RWPE2 (cell line): ENCODE results near the gene EMILIN2.
A peak's percentile ranks its signal among the peaks of the same experiment; 100 is the strongest.
"Not testable (repeated sequence)": the region's sequence is repeated elsewhere in the genome, so short reads cannot be mapped to it uniquely, and the experiment has no call there.

Experiments
- ATAC-seq: fragments of 200-7000 bp; cut with Tn5 transposase; 3 replicates; pipeline ENCODE4 v1.9.1; 2021; ENCODE audit warnings: low read depth
- DNase-seq: peaks from one replicate; pipeline ENCODE4 v3.0.0-alpha.2; 2020; ENCODE audit warnings: low spot score
- H3K27ac ChIP-seq: fragments of 450-650 bp; 2 replicates; pipeline ENCODE4 v1.5.1; 2017; ENCODE audit warnings: mild to moderate bottlenecking; ENCODE audit not compliant: poor library complexity, severe bottlenecking
- H3K27me3 ChIP-seq: fragments of 250-450 bp; sonication (Bioruptor Pico); 2 replicates; pipeline ENCODE4 v1.5.1; 2021; ENCODE audit warnings: mild to moderate bottlenecking, moderate library complexity; ENCODE audit not compliant: insufficient read depth, poor library complexity, severe bottlenecking
- H3K36me3 ChIP-seq: fragments of 250-450 bp; sonication (Bioruptor Pico); 2 replicates; pipeline ENCODE4 v1.5.1; 2020; ENCODE audit warnings: low read depth, mild to moderate bottlenecking, moderate library complexity
- H3K4me1 ChIP-seq: fragments of 250-450 bp; sonication (Bioruptor Pico); 2 replicates; pipeline ENCODE4 v1.5.1; 2021; ENCODE audit warnings: mild to moderate bottlenecking, moderate library complexity; ENCODE audit not compliant: insufficient read depth, poor library complexity, severe bottlenecking
- H3K4me3 ChIP-seq: fragments of 250-450 bp; sonication (Bioruptor Pico); 2 replicates; pipeline ENCODE4 v1.5.1; 2021; ENCODE audit warnings: mild to moderate bottlenecking, moderate library complexity; ENCODE audit not compliant: severe bottlenecking
- H3K9me3 ChIP-seq: fragments of 250-450 bp; sonication (Bioruptor Pico); 2 replicates; pipeline ENCODE4 v1.5.1; 2021; ENCODE audit warnings: mild to moderate bottlenecking, moderate library complexity; ENCODE audit not compliant: severe bottlenecking
- CTCF ChIP-seq: fragments of 450-650 bp; IDR thresholded peaks from one replicate; pipeline ENCODE4 v1.5.1; 2017; ENCODE audit warnings: mild to moderate bottlenecking, moderate library complexity; ENCODE audit not compliant: poor library complexity, severe bottlenecking

The EMILIN2 gene

GRCh38 chr18:2846636-2847316, at the start of gene EMILIN2:
Gene EMILIN2 (plus strand): TSS chr18:2847006. CDS start chr18:2847189, 183 bp downstream.
- Histone ChIP-seq H3K27ac (no peak within 1 kb of the TSS), H3K9me3 (no peaks in the 10 kb centered on the region), H3K36me3 (no peaks in the 10 kb centered on the region), H3K4me1 (no peaks in the 10 kb centered on the region), H3K4me3 (peak within 1 kb of the TSS; percentile 18), H3K27me3 (peaks cover 63% of the 10 kb centered on the region)
- ATAC-seq (peak; percentile 10; the same call in 1 of the 3 replicates), DNase-seq (no peak)
- TF ChIP-seq CTCF, result no peak

- H3K9me3 ChIP-seq, result no peaks in the 10 kb centered on the region
- no peak for ATAC-seq
- no peaks in the 10 kb centered on the region for H3K27me3 ChIP-seq
- H3K27ac ChIP-seq, result no peak overlapping the region
- no peaks in the 10 kb centered on the region for H3K4me1 ChIP-seq
- H3K4me3 ChIP-seq, result no peak overlapping the region
- peaks cover 86% of the 10 kb centered on the region for H3K36me3 ChIP-seq
- TF ChIP-seq CTCF, result no peak
- no peak for DNase-seq
These were observed 48.9 kb upstream of the EMILIN2 start for GRCh38 chr18:2797951-2798350.

GRCh38 chr18:2799369-2799768, 47.4 kb upstream of the EMILIN2 start:
- Histone ChIP-seq H3K36me3 (peaks cover 90% of the 10 kb centered on the region), H3K27me3 (no peaks in the 10 kb centered on the region), H3K4me1 (no peaks in the 10 kb centered on the region), H3K27ac (no peak overlapping the region), H3K4me3 (no peak overlapping the region), H3K9me3 (no peaks in the 10 kb centered on the region)
- ATAC-seq (no peak), DNase-seq (no peak)
- no peak for TF ChIP-seq CTCF

DNA sequence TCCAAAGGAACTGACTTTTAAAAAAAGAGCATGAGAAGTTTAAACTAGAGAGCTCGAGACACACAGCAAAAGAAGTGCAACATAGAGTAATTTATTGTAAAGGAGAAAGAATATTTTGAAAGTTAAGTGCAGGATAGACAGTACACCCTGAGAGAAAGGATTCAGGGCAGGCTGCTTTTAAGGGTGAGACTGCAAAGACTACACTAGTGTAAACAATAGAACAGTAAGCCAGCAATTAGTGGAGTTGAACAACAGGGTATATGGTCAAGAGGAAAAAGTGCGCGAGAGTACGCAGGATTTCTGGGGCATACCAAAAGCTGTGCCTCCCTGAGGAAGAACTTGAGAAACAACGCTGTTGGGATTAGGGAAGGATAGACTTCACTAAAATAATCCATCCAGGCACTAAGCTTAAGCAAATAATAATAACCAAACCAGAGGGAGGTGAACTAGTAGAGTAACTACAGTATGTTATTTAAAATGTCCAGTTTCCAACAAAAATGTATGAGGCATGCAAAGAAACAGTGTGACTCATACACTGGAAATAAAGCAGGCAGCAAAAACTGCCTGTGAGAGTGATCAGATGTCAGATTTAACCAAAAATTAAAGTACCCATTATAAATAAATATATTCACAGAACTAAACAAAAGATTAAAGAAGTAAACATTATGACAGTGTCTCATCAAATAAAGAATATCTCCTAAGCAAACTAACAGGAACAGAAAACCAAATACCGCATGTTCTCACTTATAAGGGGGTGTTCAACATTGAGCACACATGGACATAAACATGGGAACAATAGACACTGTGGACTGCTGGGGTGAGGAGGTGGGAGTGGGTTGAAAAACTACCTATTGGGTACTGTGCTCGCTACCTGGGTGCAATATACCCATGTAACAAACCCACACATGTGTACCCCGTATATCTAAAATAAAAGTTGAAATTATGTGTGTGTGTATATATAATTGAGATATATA, 40.5 kb upstream of the EMILIN2 start:
- ATAC-seq, result peak; percentile 41; the same call in 1 of the 3 replicates
- DNase-seq, result no peak
- no peak overlapping the region for H3K4me3 ChIP-seq
- no peaks in the 10 kb centered on the region for H3K4me1 ChIP-seq
- H3K36me3 ChIP-seq, result peaks cover 33% of the 10 kb centered on the region
- no peaks in the 10 kb centered on the region for H3K27me3 ChIP-seq
- no peak for TF ChIP-seq CTCF
- H3K27ac ChIP-seq, result no peak overlapping the region
- H3K9me3 ChIP-seq, result no peaks in the 10 kb centered on the region

DNA sequence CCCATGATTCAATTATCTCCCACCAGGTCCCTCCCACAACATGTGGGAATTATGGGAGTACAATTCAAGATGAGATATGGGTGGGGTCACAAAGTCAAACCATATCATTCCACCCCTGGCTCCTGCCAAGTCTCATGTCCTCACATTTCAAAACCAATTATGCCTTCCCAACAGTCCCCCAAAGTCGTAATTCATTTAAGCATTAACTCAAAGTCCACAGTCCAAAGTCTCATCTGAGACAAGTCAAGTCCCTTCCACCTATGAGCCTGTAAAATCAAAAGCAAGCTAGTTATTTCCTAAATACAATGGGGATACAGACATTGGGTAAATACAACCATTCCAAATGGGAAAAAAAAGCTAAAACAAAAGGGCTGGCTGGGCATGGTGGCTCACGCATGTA, 38.2 kb upstream of the EMILIN2 start:
- H3K9me3 ChIP-seq, H3K4me1 ChIP-seq, H3K27me3 ChIP-seq, DNase-seq, H3K27ac ChIP-seq, H3K4me3 ChIP-seq, ATAC-seq: not testable (repeated sequence)
- peaks cover 12% of the 10 kb centered on the region for H3K36me3 ChIP-seq

GRCh38 chr18:2809666-2810183, 37.1 kb upstream of the EMILIN2 start:
- H3K27ac ChIP-seq, H3K4me3 ChIP-seq, H3K4me1 ChIP-seq, H3K27me3 ChIP-seq, ATAC-seq, H3K9me3 ChIP-seq, H3K36me3 ChIP-seq, DNase-seq: not testable (repeated sequence)
